A204.1 (cell line): Measurements from ENCODE around the gene SORL1.

ENCODE experiments used
- FAIRE-seq: peaks from 2 replicates; lab custom pipeline; 2012; peaks lifted over from hg19 to GRCh38; lab: Jason Lieb, UNC

The SORL1 gene

DNA sequence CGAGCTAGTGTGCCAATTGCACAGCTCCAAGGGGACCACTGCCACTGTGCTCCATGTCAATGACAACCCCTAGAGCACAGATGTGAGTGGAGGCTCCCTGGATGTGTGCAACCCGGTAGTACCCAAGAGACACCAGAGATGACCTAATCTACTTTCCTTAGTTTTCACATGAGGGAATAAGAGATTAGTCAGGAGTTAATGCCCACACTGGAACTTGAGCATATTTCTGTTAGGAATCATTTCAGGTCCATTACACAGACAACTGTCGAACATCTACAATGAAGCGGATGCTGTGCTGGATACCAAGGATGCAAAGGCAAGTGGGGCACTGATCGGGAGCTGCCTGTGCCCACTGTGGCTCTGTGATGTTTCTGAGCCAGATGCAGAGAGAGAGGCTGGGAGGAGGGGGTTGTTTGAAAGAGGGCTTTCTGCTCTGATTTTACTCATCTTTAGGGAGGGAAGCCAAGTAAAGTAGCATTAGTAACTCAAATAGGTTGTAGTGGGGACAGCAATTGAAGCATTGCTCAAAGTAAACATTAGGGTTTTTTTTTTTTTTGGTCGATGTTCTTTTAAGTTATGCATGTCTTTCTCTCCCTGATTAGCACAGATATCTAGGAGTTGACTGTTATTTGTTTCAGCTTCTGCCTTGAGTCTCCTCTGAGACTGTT, 83.1 kb downstream of the SORL1 start:
- no peak for FAIRE-seq

- no peak for FAIRE-seq
Observed at GRCh38 chr11:121536126-121536525, 84.0 kb downstream of the SORL1 start.

DNA sequence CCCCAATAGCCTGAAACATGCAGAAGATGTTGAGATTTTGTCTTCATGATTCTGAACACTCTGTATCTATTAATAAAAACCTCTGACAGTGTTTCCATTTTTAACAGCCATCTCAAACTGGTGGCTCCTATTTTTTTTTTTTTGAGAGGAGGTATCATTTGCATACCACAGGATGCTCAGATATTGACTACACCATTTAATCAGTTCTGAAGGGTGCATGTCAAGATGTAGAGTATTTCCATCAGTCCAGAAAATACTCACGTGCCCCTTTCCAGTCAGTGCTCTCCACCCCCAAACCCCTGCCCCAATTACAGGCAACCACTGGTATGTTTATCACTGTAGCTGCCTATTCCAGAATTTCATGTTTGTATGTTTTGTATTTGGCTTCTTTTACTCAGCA, 85.9 kb downstream of the SORL1 start:
- FAIRE-seq = no peak

DNA sequence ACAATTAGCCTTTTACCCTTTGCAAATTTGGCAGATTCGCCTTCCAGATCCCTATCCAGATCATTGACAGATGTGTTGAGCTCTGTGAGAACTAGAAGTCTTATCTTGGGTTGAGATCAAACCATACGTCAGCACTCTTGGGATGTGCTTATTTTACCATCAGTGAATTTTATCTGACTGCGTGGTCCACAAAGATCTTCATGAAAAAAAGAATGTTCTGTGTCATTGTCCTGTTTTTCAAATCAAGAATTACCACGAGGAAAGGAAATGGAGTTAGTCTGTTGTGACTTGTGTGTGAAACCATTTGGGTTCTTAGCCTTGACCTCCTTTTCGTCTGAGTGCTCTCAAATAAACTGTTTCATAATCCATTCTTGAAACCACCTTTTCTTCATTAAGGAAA, 86.9 kb downstream of the SORL1 start:
- no peak for FAIRE-seq

DNA sequence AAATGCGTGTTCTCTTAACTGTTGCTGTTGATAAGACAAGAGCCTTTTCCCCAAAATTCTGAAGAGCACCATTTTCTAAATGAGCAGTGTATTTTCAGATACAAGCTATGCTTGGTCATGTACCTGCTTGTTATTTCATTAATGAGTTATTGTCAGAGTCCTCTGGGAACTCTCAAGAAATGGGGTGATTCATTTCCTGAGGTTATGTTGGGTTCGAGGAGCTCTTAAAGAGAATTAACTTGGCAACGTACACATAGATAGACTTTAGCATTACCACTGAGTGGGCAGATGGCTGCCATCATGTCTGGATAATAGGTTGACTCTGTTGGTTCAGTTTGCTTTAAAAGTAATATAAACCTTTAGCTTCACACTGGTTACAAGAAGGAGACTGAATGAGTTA, 88.5 kb downstream of the SORL1 start:
- no peak for FAIRE-seq

DNA sequence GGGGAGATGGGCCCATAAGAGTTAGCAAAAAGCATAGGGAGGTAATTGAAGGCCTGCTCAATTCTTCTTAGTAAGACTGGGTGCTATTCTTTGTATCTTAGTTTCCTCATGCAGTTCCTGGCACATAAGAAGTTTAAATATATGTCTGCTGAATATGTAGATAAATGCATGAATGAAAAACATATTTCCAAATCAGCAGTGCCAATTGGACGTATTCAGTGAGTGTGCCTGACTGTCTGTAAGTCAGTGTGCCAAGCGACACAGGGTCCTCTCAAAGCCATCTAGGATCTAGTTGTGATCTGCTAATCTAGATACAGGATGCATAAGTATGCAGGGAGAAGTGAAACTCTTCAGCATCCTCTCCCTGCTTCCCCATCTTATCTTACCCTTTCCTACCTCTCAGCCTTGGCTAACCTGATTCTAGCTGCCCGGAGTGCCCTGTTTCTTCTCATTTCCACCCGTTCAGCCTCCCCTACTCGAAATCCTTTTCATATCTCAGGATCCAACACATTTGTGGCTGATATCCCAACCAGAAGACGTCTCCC, 91.8 kb downstream of the SORL1 start:
- no peak for FAIRE-seq

DNA sequence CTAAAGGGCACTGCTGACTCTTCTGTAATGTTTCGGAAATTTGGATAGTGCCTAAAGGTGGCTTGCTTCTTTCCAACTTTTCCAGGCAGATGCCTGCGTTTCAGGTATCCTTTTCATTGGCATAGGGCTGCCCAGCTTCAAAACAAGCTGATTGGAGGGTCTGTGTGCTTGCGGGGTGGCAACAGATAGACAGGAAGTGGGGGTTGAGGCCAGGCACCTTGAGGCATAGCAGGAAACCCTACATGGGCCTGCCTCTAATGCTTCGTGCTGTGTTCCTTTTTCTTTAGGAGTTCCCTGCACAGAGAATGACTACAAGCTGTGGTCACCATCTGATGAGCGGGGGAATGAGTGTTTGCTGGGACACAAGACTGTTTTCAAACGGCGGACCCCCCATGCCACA, 92.8 kb downstream of the SORL1 start:
- FAIRE-seq = no peak

- no peak for FAIRE-seq
Observed at GRCh38 chr11:121547574-121547973, 95.5 kb downstream of the SORL1 start.

- no peak for FAIRE-seq
Observed at GRCh38 chr11:121550247-121551030, 98.3 kb downstream of the SORL1 start.

GRCh38 chr11:121551463-121551862, 99.3 kb downstream of the SORL1 start:
- FAIRE-seq = no peak

DNA sequence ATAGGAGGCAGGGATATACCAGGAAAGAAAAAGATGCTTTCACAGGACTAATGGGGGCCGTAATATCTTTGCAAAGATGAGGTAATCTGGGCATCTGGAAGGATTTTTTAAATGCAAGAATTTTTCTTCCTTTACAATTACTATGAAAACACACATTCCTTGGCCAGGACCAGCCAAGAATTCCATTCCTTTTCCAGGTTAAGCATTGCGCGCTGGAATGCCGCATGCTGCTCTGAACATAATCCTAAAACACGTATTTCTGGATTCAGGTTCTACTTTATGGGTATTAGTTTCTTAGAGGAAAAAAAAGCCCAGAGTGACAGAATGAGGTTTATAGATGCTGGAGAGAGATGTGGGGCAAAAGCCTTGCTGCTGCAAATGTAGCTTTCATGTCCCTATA, 100.0 kb downstream of the SORL1 start:
- no peak for FAIRE-seq

- FAIRE-seq = no peak
Observed at GRCh38 chr11:121552644-121553043, 100.5 kb downstream of the SORL1 start.

GRCh38 chr11:121553389-121553788, 101.3 kb downstream of the SORL1 start:
- no peak for FAIRE-seq

- no peak for FAIRE-seq
Observed at GRCh38 chr11:121553806-121554205, 101.7 kb downstream of the SORL1 start.

DNA sequence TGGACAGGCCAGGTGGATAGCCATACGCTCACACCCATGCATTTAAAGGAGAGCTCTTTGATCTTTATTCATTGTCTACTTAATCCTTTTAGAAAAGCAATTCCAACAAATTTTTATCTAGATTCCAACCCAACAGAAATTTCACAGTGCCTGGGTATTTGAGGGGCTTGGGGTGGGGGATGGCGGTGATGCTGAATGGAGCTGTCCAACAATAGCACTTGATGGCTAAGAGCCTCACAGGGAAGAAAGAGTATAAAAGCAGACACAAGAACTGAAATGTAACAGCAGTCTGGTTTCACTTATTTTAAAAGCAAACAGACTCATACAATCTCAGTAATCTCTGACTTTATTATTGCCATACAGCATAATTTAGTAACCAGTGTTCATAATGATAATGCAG, 102.4 kb downstream of the SORL1 start:
- FAIRE-seq = no peak

DNA sequence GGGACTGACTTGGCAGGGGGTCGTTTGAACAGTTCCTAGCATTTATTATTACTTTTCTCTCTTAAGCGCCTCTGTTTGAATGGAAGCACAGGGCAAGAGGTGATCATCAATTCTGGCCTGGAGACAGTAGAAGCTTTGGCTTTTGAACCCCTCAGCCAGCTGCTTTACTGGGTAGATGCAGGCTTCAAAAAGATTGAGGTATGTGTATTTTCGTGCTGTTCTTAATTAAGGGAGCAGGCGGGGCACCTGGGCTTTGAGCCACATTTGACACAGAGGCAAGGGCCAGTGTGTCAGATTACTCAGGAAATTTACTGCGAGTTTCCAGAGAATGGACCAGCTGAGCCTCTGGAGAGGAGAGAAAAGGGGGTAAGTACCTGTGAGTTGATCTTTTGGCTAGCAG, 103.0 kb downstream of the SORL1 start:
- no peak for FAIRE-seq

DNA sequence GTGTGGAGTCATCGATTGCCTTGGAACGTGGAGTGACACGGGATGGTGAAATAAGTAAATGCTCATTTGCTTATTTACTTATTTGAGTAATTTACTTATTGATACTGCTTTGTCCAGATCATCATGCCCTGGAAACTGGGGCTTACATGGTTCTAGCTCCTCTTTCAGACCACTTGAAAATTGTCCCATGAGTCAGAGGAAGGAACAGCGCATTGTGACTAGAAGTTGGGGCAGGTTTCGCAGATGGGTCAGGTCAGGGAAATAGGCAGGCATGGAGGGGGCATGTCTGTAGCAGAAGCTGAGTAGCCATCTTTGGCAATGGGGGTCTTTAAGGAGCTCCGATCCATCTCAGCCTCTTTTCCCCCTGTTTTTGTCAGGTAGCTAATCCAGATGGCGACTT, 104.8 kb downstream of the SORL1 start:
- no peak for FAIRE-seq

- no peak for FAIRE-seq
Observed at GRCh38 chr11:121557348-121557747, 105.2 kb downstream of the SORL1 start.

GRCh38 chr11:121559606-121560200, 107.6 kb downstream of the SORL1 start:
- FAIRE-seq = no peak

DNA sequence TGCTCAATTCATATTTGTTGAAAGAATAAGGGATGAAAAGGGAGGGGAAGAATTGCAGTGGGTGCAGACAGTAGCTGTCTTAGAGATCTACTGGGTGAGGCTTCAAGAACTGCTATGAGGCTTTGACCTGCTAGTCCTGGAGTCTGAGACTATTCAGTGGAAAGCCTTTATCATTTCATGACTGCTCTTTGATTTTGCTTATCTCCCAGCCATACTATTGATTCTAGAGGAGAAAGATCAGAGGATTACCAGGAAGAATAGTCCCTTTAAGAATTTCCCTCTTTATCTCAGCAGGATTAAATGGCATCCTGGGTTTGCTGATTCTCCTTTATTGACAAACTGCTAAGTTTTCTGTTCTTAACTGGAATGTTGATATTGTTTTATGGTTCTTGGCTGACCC, 108.1 kb downstream of the SORL1 start:
- FAIRE-seq = no peak

DNA sequence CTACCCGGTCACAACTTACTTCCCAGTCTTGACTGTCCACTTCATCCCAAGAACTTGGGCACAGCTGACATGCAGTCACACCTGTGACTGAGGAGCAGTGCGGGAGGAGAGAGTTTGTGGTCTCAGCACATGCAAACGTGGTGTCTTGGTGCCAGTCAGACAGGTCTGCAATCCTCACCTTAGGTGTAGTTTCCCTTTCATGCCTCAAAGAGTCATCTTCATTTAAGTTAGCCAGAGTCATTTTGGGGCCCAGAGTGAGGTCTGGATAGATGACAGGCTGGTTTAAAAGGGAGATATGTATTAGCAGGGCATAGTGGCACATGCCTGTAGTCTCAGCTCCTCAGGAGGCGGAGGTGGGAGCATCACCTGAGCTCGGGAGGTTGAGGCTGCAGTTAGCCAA, 109.1 kb downstream of the SORL1 start:
- FAIRE-seq = no peak

DNA sequence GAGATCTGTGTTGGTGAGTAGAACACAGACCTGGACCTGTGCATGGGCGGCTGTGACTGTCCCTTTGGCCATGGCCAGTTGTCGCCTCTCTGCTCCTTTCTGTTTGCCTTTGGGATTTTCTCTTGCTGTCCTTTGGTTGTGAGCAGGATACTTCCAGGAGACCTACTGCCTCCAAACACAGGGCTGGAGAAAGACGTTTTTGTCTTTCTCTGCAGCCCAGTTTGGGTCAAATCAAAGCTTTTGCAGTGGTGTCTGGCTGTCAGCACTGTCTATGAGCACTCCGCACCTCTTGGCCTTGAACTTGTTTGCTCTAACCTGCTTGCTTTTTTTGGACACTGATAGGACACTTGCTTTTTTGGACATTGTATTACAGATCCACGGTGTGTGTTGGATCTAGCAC, 109.6 kb downstream of the SORL1 start:
- no peak for FAIRE-seq

GRCh38 chr11:121563003-121563402, 110.9 kb downstream of the SORL1 start:
- no peak for FAIRE-seq
